ENCODE data around the gene KCNB1. TPM values are rescaled to one million over a fixed set of nuclear protein-coding genes. Genes with fewer than 3 reads are reported as not detected.

The KCNB1 gene
- total RNA-seq, 3 donors from 2014 or later, result 3.9 to 21.8 (median 5.1) TPM

- peaks cover 0 to 8% of the 10 kb centered on the region in 2 donors for H3K27me3 ChIP-seq
- no peak for DNase-seq (ENCODE audit: low spot score in 2 of 2)
- no peaks in the 10 kb centered on the region for H3K9me3 ChIP-seq
- H3K27ac ChIP-seq, result no peak overlapping the region
- intact Hi-C loops (cut with DNase I; ENCODE audit: low total_unique reads), result no loop called here
- H3K4me1 ChIP-seq, result no peaks in the 10 kb centered on the region
- H3K36me3 ChIP-seq, result no peaks in the 10 kb centered on the region
- no peak overlapping the region for H3K4me3 ChIP-seq
- TF ChIP-seq POLR2A (IDR thresholded peaks at IDR 0.05) (no peak), CTCF (IDR thresholded peaks at IDR 0.05) (no peak), POLR2AphosphoS5 (IDR thresholded peaks at IDR 0.05) (no peak)
These were observed 19.4 kb upstream of the KCNB1 start for GRCh38 chr20:49501917-49502316.

DNA sequence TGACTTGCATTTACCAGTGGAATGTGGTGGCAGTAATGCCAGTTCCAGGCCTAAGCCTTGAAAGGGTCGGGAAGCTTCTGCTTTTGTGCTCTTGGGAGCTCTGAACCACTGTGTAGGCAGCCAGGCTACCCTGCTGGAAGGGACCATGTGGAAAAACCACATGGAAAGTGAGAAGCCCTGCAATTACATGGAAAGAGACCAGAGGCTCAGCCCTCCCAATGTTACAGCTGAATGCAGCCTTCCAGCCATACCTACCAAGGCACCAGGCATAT lies 14.9 kb upstream of the KCNB1 start:
- no peak overlapping the region for H3K27ac ChIP-seq
- TF ChIP-seq POLR2A (IDR thresholded peaks at IDR 0.05) (no peak), POLR2AphosphoS5 (IDR thresholded peaks at IDR 0.05) (no peak), CTCF (IDR thresholded peaks at IDR 0.05) (no peak)
- intact Hi-C loops (cut with DNase I; ENCODE audit: low total_unique reads), result no loop called here
- no peaks in the 10 kb centered on the region for H3K36me3 ChIP-seq
- H3K27me3 ChIP-seq, result peaks cover 0 to 8% of the 10 kb centered on the region in 2 donors
- H3K4me3 ChIP-seq, result no peak overlapping the region
- H3K9me3 ChIP-seq, result no peaks in the 10 kb centered on the region
- no peaks in the 10 kb centered on the region for H3K4me1 ChIP-seq
- no peak for DNase-seq (ENCODE audit: low spot score in 2 of 2)

DNA sequence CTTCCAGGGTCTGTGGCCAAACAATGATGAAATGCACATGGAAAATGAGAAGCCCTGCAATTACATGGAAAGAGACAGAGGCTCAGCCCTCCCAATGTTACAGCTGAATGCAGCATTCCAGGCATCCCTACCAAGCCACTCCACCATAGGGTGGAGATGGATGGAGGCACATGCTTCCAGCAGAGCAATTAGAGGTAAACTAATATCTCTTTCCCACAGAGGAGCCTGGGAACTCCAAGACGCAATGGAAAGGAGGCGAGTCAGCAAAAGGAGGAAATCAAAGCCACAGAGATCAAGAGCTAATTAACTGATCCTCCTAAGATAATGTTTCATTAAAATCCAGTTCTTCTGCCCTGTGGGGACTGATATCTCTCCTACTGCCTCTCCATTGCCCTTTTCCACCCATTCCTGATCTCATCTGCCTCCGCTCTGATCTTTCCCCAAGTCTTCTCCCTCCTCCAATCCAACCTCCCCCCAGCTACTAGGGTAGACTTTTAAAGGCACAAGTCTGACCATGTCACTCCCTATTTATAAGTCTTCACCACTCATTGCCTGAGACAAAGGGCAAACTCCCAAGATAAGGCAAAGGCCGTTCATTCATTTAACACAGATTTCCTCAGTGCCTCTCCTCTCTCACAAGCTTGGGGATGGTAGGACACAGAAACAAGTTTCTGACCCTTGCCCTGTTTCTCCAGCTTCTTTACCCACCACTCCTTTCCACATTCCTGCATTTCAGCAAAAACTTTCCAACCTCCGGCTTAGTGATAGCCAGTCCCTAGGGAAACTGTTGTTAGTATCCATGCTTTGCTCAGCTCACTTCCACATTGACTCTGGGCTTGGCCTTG lies 14.3 kb upstream of the KCNB1 start:
- no peak for DNase-seq (ENCODE audit: low spot score in 2 of 2)
- intact Hi-C loops (cut with DNase I; ENCODE audit: low total_unique reads), result no loop called here

DNA sequence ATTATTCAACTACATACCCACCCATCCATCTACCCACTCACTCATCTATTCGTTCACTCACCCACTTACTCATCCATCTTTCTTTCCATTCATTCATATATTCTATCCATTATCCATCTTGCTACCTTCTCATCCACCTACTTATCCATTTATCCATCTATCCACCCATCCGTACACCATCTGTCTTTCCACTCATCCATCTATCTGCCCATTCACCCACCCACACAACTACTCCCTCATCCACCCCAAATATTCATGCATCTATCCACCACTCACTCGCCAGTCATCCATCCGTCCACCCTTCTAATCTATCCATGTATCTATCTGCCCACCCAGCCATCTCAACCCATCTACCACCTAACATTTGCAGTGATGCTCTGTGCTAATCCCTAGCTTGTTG lies 13.6 kb upstream of the KCNB1 start:
- TF ChIP-seq POLR2AphosphoS5 (IDR thresholded peaks at IDR 0.05), result no peak
- no peak for TF ChIP-seq POLR2A (IDR thresholded peaks at IDR 0.05)
- no peak for TF ChIP-seq CTCF (IDR thresholded peaks at IDR 0.05)
- H3K4me3 ChIP-seq, result no peak overlapping the region
- H3K27ac ChIP-seq, result no peak overlapping the region
- H3K9me3 ChIP-seq, result no peaks in the 10 kb centered on the region
- H3K36me3 ChIP-seq, result no peaks in the 10 kb centered on the region
- H3K4me1 ChIP-seq, result no peaks in the 10 kb centered on the region
- peaks cover 0 to 8% of the 10 kb centered on the region in 2 donors for H3K27me3 ChIP-seq
- DNase-seq (ENCODE audit: low spot score in 2 of 2), result no peak
- intact Hi-C loops (cut with DNase I; ENCODE audit: low total_unique reads), result no loop called here

More for the DNA sequence above, 14.3 kb upstream of the KCNB1 start:
- TF ChIP-seq POLR2A (IDR thresholded peaks at IDR 0.05) (no peak), CTCF (IDR thresholded peaks at IDR 0.05) (no peak), POLR2AphosphoS5 (IDR thresholded peaks at IDR 0.05) (no peak)
- no peaks in the 10 kb centered on the region for H3K9me3 ChIP-seq
- H3K27me3 ChIP-seq, result peaks cover 0 to 8% of the 10 kb centered on the region in 2 donors
- no peak overlapping the region for H3K27ac ChIP-seq
- H3K4me3 ChIP-seq, result no peak overlapping the region
- no peaks in the 10 kb centered on the region for H3K36me3 ChIP-seq
- no peaks in the 10 kb centered on the region for H3K4me1 ChIP-seq

GRCh38 chr20:49490689-49491088 lies 8.2 kb upstream of the KCNB1 start:
- no peak overlapping the region for H3K4me3 ChIP-seq
- H3K27me3 ChIP-seq, result peaks cover 0 to 26% of the 10 kb centered on the region in 2 donors
- DNase-seq (ENCODE audit: low spot score in 2 of 2), result no peak
- no peaks in the 10 kb centered on the region for H3K36me3 ChIP-seq
- TF ChIP-seq CTCF (IDR thresholded peaks at IDR 0.05) (no peak), POLR2AphosphoS5 (IDR thresholded peaks at IDR 0.05) (no peak), POLR2A (IDR thresholded peaks at IDR 0.05) (no peak)
- intact Hi-C loops (cut with DNase I; ENCODE audit: low total_unique reads), result no loop called here
- no peaks in the 10 kb centered on the region for H3K4me1 ChIP-seq
- H3K9me3 ChIP-seq, result no peaks in the 10 kb centered on the region
- no peak overlapping the region for H3K27ac ChIP-seq

Measured in breast epithelium (tissue), 4 donors.